ENCODE results near the gene ARHGAP22. TPM values are rescaled to one million over a fixed set of nuclear protein-coding genes. Genes with fewer than 3 reads are reported as not detected.

Gene ARHGAP22
- total RNA-seq, 1 donor: 22.9 TPM

GRCh38 chr10:48550071-48550691 lies 54.7 kb downstream of the ARHGAP22 start:
- DNase-seq (ENCODE audit: low read depth): no peak
- TF ChIP-seq CTCF (IDR thresholded peaks at IDR 0.05; ENCODE audit: insufficient read depth, low read depth, low read length): no peak
- no peak overlapping the region for H3K4me3 ChIP-seq (ENCODE audit: low read depth, low read length)

- no peak for DNase-seq (ENCODE audit: low read depth)
- no peak overlapping the region for H3K4me3 ChIP-seq (ENCODE audit: low read depth, low read length)
- TF ChIP-seq CTCF (IDR thresholded peaks at IDR 0.05; ENCODE audit: insufficient read depth, low read depth, low read length): no peak
Observed at GRCh38 chr10:48549236-48549635, 55.6 kb downstream of the ARHGAP22 start.

GRCh38 chr10:48548531-48549135 lies 56.2 kb downstream of the ARHGAP22 start:
- H3K4me3 ChIP-seq (ENCODE audit: low read depth, low read length): no peak overlapping the region
- no peak for TF ChIP-seq CTCF (IDR thresholded peaks at IDR 0.05; ENCODE audit: insufficient read depth, low read depth, low read length)
- no peak for DNase-seq (ENCODE audit: low read depth)

- no peak overlapping the region for H3K4me3 ChIP-seq (ENCODE audit: low read depth, low read length)
- no peak for DNase-seq (ENCODE audit: low read depth)
- TF ChIP-seq CTCF (IDR thresholded peaks at IDR 0.05; ENCODE audit: insufficient read depth, low read depth, low read length): no peak
Observed at GRCh38 chr10:48547981-48548380, 56.9 kb downstream of the ARHGAP22 start.

GRCh38 chr10:48547061-48547895 lies 57.6 kb downstream of the ARHGAP22 start:
- H3K4me3 ChIP-seq (ENCODE audit: low read depth, low read length): no peak overlapping the region
- no peak for DNase-seq (ENCODE audit: low read depth)
- TF ChIP-seq CTCF (IDR thresholded peaks at IDR 0.05; ENCODE audit: insufficient read depth, low read depth, low read length): no peak

GRCh38 chr10:48545462-48546145 lies 59.3 kb downstream of the ARHGAP22 start:
- TF ChIP-seq CTCF (IDR thresholded peaks at IDR 0.05; ENCODE audit: insufficient read depth, low read depth, low read length): no peak
- no peak overlapping the region for H3K4me3 ChIP-seq (ENCODE audit: low read depth, low read length)
- no peak for DNase-seq (ENCODE audit: low read depth)
